ENCODE results near the gene TPRN. TPM values are rescaled to one million over a fixed set of nuclear protein-coding genes. Genes with fewer than 3 reads are reported as not detected.

TPRN gene
- total RNA-seq, 1 experiment from 2014 or later: 24.9 TPM

- no peaks in the 10 kb centered on the region for H3K27me3 ChIP-seq (ENCODE audit: insufficient read depth, low read length)
- peak overlapping the region; percentile 93 for H3K4me2 ChIP-seq (ENCODE audit: low read length)
- H4K20me1 ChIP-seq (ENCODE audit: insufficient read depth): no peaks in the 10 kb centered on the region
- peak overlapping the region; percentile 91 to 98 for H3K4me3 ChIP-seq (replicated peaks in 1 of 2; ENCODE audit: low read depth in 1 of 2, low read length in 2 of 2)
- DNase-seq (ENCODE audit: low read depth, low spot score): no peak
- H3K36me3 ChIP-seq (ENCODE audit: control insufficient read depth in 1 of 2, insufficient read depth in 2 of 2, low read length in 2 of 2): peaks cover 0 to 13% of the 10 kb centered on the region in 2 experiments; a peak in 2 of 4 replicates
- H3K9me2 ChIP-seq (ENCODE audit: insufficient read depth): no peaks in the 10 kb centered on the region
- H2AFZ ChIP-seq (ENCODE audit: low read depth, low read length, poor library complexity, severe bottlenecking): no peak overlapping the region
- intact Hi-C loops (cut with micrococcal nuclease): no loop called here
- ATAC-seq: no peak
- ChIA-PET POLR2A (no interaction called here), CTCF (interaction anchor here (0.6 kb wide), 1 partner anchor 76 kb away, joined by 3 read pairs; no protein-coding TSS in a partner anchor), RAD21 (ENCODE audit: low non-redundant PET in 1 of 2, low total read pairs in 2 of 2, uncharacterized antibody in 2 of 2, unreplicated experiment in 2 of 2) (no interaction called here)
- TF ChIP-seq EZH2 (IDR thresholded peaks at IDR 0.05): no peak
- no peak for TF ChIP-seq POLR2AphosphoS5 (IDR thresholded peaks at IDR 0.05; ENCODE audit: low read depth, low read length)
- no peak for TF ChIP-seq RAD21 (IDR thresholded peaks at IDR 0.05; ENCODE audit: low read depth)
- no peak for TF ChIP-seq POLR2A (IDR thresholded peaks at IDR 0.05; ENCODE audit: borderline replicate concordance, extremely low read depth, insufficient read depth, insufficient read length)
- TF ChIP-seq ZFX (IDR thresholded peaks at IDR 0.05): no peak
- TF ChIP-seq EGR1 (IDR thresholded peaks at IDR 0.05; ENCODE audit: low read depth): no peak
- no peak for TF ChIP-seq ZBTB33 (IDR thresholded peaks at IDR 0.05; ENCODE audit: extremely low read depth, insufficient replicate concordance, low read length)
- no peak for TF ChIP-seq TCF7L2 (IDR thresholded peaks at IDR 0.05; ENCODE audit: borderline replicate concordance, extremely low read depth, insufficient read depth, insufficient read length)
- TF ChIP-seq ELF1 (IDR thresholded peaks at IDR 0.05; ENCODE audit: borderline replicate concordance, low read depth): no peak
- TF ChIP-seq SIN3A (IDR thresholded peaks at IDR 0.05; ENCODE audit: low read depth): no peak
- no peak for TF ChIP-seq SRF (IDR thresholded peaks at IDR 0.05; ENCODE audit: low read depth)
- no peak for TF ChIP-seq MAX (IDR thresholded peaks at IDR 0.05)
- no peak for TF ChIP-seq ATF3 (IDR thresholded peaks at IDR 0.05)
- TF ChIP-seq REST (IDR thresholded peaks at IDR 0.05; ENCODE audit: low read depth): no peak
- TF ChIP-seq CTCF (IDR thresholded peaks at IDR 0.05 in 2 of 3, conservative IDR thresholded peaks at IDR 0.05 in 1 of 3; ENCODE audit: borderline replicate concordance in 1 of 3, insufficient read depth in 1 of 3, low read depth in 2 of 3, low read length in 2 of 3): no peak
- no peak for TF ChIP-seq FOSL1 (IDR thresholded peaks at IDR 0.05; ENCODE audit: low read depth)
- no peak for TF ChIP-seq YY1 (IDR thresholded peaks at IDR 0.05; ENCODE audit: extremely low read depth, insufficient replicate concordance, low read depth, low read length)
- no peak for TF ChIP-seq SP1 (IDR thresholded peaks at IDR 0.05; ENCODE audit: low read depth)
- TF ChIP-seq EZH2phosphoT487 (IDR thresholded peaks at IDR 0.05; ENCODE audit: borderline replicate concordance): no peak
- no peak for TF ChIP-seq JUND (IDR thresholded peaks at IDR 0.05)
- peak overlapping the region; percentile 78; the same call in 1 of the 2 replicates for H3K27ac ChIP-seq (ENCODE audit: low read depth, low read length)
- peak overlapping the region; percentile 95 for H3K9ac ChIP-seq (ENCODE audit: low read length)
- no TSS peak for BruUV-seq (replicated peaks)
- H3K79me2 ChIP-seq (ENCODE audit: insufficient read depth, low read length): peaks cover 55% of the 10 kb centered on the region
- H3K4me1 ChIP-seq (ENCODE audit: control insufficient read depth in 1 of 2, insufficient read depth in 2 of 2, low read length in 2 of 2): peaks cover 20 to 28% of the 10 kb centered on the region in 2 experiments
- H3K9me3 ChIP-seq (ENCODE audit: control insufficient read depth in 1 of 2, insufficient read depth in 1 of 2, low read depth in 1 of 2, low read length in 2 of 2): no peaks in the 10 kb centered on the region
These were observed 6.1 kb upstream of the TPRN start for GRCh38 chr9:137206602-137207001.
